Activated T-helper 9 cell treated with anti-CD3 and anti-CD28 coated beads, Interleukin-2, amount 50 U/mL, for 16 hours (primary cell): ENCODE data around the gene ADPRM.
"Not testable (repeated sequence)": the region's sequence is repeated elsewhere in the genome, so short reads cannot be mapped to it uniquely, and the experiment has no call there.

ENCODE experiments used
- DNase-seq: peaks from one replicate; pipeline ENCODE4 v3.0.0-alpha.2; 2020; ENCODE audit warnings: low read depth

The ADPRM gene

GRCh38 chr17:10697092-10698081, at the start of gene ADPRM, which contains the start of gene SCO1:
ADPRM (plus strand) TSS chr17:10697594; CDS start chr17:10704927, 7,333 bp downstream.
SCO1 (minus strand) TSS chr17:10697533; CDS start chr17:10697507, 26 bp downstream.
- peak; percentile 87 for DNase-seq

GRCh38 chr17:10648381-10648780, 49.0 kb upstream of the ADPRM start:
- no peak for DNase-seq

- DNase-seq, result no peak
Measured at GRCh38 chr17:10648956-10649355, 48.4 kb upstream of the ADPRM start.

- DNase-seq, result no peak
Measured at GRCh38 chr17:10649602-10650001, 47.8 kb upstream of the ADPRM start.

GRCh38 chr17:10651927-10652326, 45.5 kb upstream of the ADPRM start:
- DNase-seq, result no peak

GRCh38 chr17:10652984-10653659, 44.3 kb upstream of the ADPRM start:
- no peak for DNase-seq

GRCh38 chr17:10653987-10654386, 43.4 kb upstream of the ADPRM start:
- DNase-seq, result no peak

GRCh38 chr17:10657148-10657547, 40.2 kb upstream of the ADPRM start, which contains the start of gene MYH3:
MYH3 (minus strand) TSS chr17:10657309; CDS start chr17:10655064, 2,245 bp downstream.
- DNase-seq, result no peak

- DNase-seq, result no peak
Measured at GRCh38 chr17:10657879-10658278, 39.5 kb upstream of the ADPRM start.

- DNase-seq, result no peak
Measured at GRCh38 chr17:10661437-10661836, 36.0 kb upstream of the ADPRM start.

GRCh38 chr17:10663231-10663630, 34.2 kb upstream of the ADPRM start:
- no peak for DNase-seq

- no peak for DNase-seq
Measured at GRCh38 chr17:10664571-10664970, 32.8 kb upstream of the ADPRM start.

- DNase-seq, result no peak
Measured at GRCh38 chr17:10666906-10667305, 30.5 kb upstream of the ADPRM start.

- DNase-seq, result no peak
Measured at GRCh38 chr17:10668775-10669174, 28.6 kb upstream of the ADPRM start.

GRCh38 chr17:10673312-10673711, 24.1 kb upstream of the ADPRM start:
- DNase-seq, result no peak

- DNase-seq, result no peak
Measured at GRCh38 chr17:10674704-10675103, 22.7 kb upstream of the ADPRM start.

- no peak for DNase-seq
Measured at GRCh38 chr17:10681866-10682446, 15.4 kb upstream of the ADPRM start.

GRCh38 chr17:10683853-10684252, 13.5 kb upstream of the ADPRM start:
- DNase-seq, result no peak

GRCh38 chr17:10687499-10687898, 9.9 kb upstream of the ADPRM start:
- DNase-seq, result no peak

- not testable (repeated sequence) for DNase-seq
Measured at GRCh38 chr17:10695875-10696407, 1.5 kb upstream of the ADPRM start.

GRCh38 chr17:10698096-10698818, 863 bp downstream of the ADPRM start:
- no peak for DNase-seq

- no peak for DNase-seq
Measured at GRCh38 chr17:10699856-10700255, 2.5 kb downstream of the ADPRM start.
